GM19025 (cell line): ENCODE measurements around the gene SLC4A5.
"Not testable (repeated sequence)": the region's sequence is repeated elsewhere in the genome, so short reads cannot be mapped to it uniquely, and the experiment has no call there.

Experiments used
- ATAC-seq: cut with Tn5 transposase; IDR thresholded peaks from one replicate; pipeline ENCODE4 v1.9.1; 2021; ENCODE audit warnings: mild to moderate bottlenecking, low read depth, moderate library complexity; ENCODE audit not compliant: unreplicated experiment

Gene SLC4A5

GRCh38 chr2:74366036-74366435, 22.8 kb upstream of the SLC4A5 start:
- ATAC-seq, result no peak

- ATAC-seq, result no peak
Observed at GRCh38 chr2:74364533-74365505, 21.6 kb upstream of the SLC4A5 start.

- ATAC-seq, result no peak
Observed at GRCh38 chr2:74361327-74361726, 18.1 kb upstream of the SLC4A5 start.

- ATAC-seq, result no peak
Observed at GRCh38 chr2:74357627-74358026, 14.4 kb upstream of the SLC4A5 start.

GRCh38 chr2:74349889-74350288, 6.7 kb upstream of the SLC4A5 start:
- no peak for ATAC-seq

GRCh38 chr2:74347742-74348141, 4.5 kb upstream of the SLC4A5 start:
- no peak for ATAC-seq

GRCh38 chr2:74347303-74347702, 4.1 kb upstream of the SLC4A5 start:
- ATAC-seq, result no peak

- ATAC-seq, result no peak
Observed at GRCh38 chr2:74345272-74345943, 2.2 kb upstream of the SLC4A5 start.

- not testable (repeated sequence) for ATAC-seq
Observed at GRCh38 chr2:74336227-74336626, 7.0 kb downstream of the SLC4A5 start.

- ATAC-seq, result no peak
Observed at GRCh38 chr2:74334931-74335333, 8.3 kb downstream of the SLC4A5 start.

- no peak for ATAC-seq
Observed at GRCh38 chr2:74333896-74334586, 9.2 kb downstream of the SLC4A5 start.

GRCh38 chr2:74333175-74333574, 10.0 kb downstream of the SLC4A5 start:
- no peak for ATAC-seq

- ATAC-seq, result no peak
Observed at GRCh38 chr2:74332550-74333174, 10.6 kb downstream of the SLC4A5 start.

GRCh38 chr2:74328573-74328972, 14.6 kb downstream of the SLC4A5 start:
- no peak for ATAC-seq

GRCh38 chr2:74328074-74328473, 15.1 kb downstream of the SLC4A5 start:
- no peak for ATAC-seq

GRCh38 chr2:74327627-74328026, 15.6 kb downstream of the SLC4A5 start:
- ATAC-seq, result no peak

- no peak for ATAC-seq
Observed at GRCh38 chr2:74327199-74327598, 16.0 kb downstream of the SLC4A5 start.

- ATAC-seq, result no peak
Observed at GRCh38 chr2:74325815-74326214, 17.4 kb downstream of the SLC4A5 start.

- no peak for ATAC-seq
Observed at GRCh38 chr2:74321737-74322136, 21.5 kb downstream of the SLC4A5 start.

- ATAC-seq, result no peak
Observed at GRCh38 chr2:74317701-74318100, 25.5 kb downstream of the SLC4A5 start.
